Hematopoietic multipotent progenitor cell treated with erythropoietin and hydrocortisone succinate and interleukin-3 and kit ligand, for 15 days (in vitro differentiated cells): ENCODE measurements around the gene RTTN.

Experiments
- DNase-seq: peaks from one replicate; pipeline ENCODE4 v3.0.0-alpha.2; 2015; ENCODE audit warnings: low spot score

The RTTN gene

DNA sequence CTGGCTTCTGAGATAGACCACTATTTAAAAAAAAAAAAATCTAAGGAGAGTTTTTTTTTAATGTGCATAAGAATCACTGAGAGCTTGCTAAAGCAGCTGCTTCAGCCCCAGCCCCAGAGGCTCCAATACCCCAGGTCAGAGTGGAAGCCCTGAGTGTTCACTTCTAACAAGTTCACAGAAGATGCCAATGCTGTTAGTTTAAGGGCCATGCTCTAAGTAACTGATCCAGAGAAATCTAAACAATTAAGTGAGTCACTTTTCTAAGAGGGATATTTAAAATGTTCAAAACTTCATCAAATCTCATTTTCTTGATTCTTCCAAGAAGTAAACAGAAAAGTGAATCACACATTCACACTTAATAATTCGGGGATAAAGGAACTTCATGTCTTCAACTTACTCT, 131.4 kb downstream of the RTTN start:
- DNase-seq = no peak

DNA sequence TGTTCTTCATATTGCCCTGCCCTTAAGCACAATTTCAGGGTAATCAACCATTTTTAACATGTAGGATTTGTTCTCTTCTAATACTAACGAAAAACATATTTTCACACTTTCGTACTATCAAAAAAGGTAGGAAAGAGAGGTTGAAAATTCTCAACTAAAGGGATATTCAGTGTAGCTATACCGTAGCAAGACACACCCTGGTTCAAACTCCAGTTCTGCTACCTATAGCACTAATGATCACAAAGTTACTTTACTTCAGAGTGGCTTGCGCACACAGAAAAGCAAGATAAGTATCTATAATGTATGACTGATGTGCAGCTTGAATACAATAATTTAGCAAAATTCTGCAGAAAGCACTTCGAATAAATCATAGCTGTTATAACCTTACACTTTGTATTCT, 132.1 kb downstream of the RTTN start:
- DNase-seq = no peak

DNA sequence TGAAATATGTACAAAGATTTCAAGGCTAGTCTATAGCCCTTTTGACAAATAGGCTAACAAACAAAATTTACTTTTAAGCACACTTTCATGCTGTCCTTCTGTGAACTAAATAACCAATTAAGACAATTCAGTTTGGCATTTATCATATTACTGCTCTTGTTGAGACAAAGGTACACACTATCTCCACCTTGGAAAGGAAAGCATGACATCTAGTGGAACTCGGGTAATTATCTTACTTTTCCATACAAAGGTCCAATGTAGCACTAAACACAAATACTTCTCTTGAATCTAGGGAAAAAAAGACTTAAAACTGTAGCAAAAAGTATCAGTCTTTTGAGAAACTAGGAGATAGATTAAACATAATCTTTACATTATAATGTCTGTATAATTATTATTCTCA, 132.8 kb downstream of the RTTN start:
- no peak for DNase-seq

DNA sequence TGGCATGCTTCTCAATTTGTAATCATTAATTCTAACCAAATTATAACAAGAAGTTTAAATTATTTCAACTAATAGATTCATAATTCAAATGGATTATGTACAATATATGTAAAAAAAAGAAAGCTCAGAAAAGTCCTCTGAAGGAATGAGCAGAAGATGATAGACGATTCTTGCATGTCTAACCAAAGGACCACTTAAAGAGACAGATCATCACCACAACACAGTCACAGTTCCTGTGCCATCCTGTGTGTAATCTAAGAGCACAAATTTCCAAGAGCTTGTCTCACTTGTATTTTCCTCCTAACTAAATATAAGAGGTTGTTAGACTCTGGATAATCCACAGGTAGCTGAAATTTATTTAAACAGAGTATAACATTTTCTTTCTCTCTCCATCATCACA, 135.5 kb downstream of the RTTN start:
- DNase-seq = no peak

DNA sequence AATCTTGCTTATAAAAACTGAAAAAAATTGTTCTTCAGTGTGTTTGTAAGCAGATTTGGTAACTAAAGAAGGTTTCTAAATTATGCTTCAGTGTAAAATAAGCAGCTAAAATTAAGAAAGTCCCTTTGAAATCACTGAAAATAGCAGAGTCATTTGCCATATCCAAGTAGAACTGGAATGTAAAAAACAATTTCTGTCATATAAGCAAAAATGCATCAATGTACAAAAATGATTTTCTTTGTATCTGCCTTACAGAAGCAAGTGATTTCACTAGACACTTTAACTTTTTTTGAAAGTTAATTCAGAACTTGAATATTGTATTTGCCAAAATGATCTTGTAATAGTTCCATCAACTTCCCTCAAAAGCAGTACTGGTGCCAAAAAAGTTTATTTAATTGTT, 136.1 kb downstream of the RTTN start:
- no peak for DNase-seq

DNA sequence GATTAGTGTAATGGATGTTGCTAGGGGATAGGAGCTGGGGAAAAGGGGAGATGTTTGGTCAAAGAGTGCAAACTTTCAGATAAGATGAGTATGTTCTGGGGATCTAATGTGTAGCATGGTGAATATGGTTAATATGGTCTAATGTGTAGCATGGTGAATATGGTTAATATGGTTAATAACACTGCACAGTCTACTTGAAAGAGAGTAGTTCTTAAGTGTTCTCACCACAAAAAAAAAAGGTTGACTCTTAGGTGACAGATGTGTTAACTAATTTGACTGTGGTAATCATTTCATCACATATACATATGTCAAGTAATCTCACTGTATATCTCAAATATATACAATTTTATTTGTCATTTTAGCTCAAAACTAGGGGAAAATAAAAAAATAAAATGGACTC, 136.5 kb downstream of the RTTN start:
- no peak for DNase-seq

DNA sequence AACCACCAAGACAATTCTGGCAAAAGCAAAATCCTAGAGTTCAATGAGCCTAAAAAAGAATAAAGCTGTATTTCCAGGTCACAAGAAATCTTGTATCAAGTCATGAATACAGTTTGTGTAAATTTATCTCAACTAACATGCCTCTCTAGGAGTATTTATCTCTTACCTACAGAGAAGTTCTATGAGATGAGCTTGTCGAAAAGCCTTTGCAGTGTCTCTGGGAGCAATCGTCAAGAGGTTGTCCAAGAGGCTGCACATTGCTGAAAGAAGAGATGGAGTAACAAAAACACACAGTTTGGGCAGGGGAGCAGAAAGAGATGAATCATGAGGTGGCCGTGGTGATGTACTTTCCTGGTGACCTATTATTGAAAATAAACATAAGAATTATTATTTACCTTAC, 145.8 kb downstream of the RTTN start:
- DNase-seq = peak; percentile 8

DNA sequence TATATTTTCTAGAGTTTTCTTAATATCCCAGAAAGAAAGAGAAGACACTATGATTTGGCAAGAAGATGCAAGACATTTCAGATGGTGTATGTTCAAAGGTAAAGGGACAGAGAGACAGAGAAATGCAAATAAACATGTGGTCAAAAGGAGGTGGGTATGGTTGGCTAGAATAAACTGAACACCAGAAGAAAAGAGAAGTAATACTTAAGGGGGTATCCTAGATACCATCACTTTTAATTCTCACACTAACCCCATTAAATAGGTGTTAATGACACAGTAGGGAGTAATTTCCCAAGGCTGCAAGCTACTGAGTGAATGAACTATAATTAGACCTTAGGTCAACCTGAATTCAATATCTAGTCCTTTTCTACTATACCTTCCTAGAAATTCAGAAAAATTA, 146.6 kb downstream of the RTTN start:
- DNase-seq = no peak

DNA sequence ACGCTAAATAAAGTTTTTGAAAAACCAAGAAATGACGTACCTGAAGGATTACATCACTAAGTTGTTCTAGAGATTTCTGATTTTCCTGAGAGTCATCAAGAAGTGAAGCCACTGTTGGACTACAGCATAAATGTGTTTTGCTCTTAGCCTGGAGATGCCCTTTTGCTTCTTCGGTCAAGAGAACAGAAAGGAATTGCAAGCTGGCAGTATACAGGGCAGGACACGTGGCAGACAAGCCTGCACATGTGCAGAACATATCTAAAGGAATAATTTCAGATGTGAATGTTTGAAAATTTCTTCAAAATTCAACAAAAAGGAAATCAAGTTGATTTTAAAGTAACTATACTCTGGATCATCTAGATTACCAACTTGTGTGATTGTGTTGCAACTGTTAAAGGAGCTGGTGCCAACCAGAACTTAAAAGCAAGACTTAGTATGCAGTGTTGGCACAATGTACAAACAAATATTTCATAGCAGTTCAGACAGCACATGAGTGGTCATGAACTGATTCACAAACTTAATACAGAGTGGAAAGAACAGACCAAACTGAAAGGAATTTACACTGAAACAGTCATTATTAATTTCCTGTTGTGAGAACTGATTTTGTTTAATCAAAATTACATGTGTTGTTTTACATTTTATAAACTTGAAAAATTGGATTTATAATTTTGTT, 157.4 kb downstream of the RTTN start:
- no peak for DNase-seq

DNA sequence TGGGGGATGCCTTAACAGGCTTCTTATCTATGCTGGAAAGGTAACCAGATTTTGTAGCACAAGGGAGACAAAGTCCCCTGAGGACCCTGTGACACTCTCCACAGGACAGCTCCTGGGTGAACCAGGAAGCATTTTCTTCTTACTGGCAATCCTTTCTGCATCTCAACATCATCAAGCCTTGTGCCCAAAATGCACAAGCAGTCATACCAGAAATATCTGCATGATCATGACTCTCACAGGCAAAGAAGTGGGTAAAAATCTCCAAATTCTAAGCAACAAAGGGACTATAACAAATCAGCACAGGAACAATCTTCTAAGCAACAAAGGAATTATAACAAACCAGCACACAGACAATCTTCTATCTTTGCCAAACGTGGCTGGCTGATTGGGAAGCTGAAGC, 158.7 kb downstream of the RTTN start:
- DNase-seq = no peak

DNA sequence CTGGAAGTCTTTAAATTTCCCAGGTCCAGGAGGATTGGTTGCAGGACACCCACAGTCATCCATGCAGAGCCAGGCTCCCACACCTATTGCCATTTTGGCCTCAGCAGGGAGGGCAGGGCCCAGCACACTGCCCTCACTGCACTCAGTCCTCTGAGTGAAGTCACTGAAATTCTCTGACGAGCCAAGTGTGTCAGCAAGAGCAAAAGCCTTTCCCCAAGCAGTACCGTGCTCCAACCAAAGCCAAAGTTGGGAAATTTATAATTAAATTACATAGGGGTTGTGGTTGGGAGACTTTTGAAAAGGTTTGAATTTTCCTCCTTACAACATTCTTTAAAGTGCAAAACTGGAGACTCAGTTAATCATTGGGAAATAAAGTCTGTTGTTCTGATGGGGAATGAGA, 159.3 kb downstream of the RTTN start:
- no peak for DNase-seq

DNA sequence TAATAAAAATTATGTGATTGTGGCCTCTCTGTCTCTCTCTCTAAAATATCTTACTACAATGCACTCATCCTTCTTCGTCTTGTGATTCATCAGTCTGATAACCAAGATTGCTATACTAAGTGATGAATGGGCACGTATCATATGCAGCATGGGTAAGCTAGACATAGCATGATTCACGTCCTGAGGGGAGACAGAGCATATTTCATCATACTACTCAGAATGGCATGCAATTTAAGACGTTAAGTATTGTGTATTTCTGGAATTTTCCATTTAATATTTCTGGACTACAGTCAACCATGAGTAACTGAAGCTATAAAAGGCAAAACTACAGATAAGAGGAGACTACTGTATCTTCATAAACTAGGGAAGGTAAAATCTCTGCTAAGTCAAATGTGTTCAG, 160.9 kb downstream of the RTTN start:
- DNase-seq = no peak

DNA sequence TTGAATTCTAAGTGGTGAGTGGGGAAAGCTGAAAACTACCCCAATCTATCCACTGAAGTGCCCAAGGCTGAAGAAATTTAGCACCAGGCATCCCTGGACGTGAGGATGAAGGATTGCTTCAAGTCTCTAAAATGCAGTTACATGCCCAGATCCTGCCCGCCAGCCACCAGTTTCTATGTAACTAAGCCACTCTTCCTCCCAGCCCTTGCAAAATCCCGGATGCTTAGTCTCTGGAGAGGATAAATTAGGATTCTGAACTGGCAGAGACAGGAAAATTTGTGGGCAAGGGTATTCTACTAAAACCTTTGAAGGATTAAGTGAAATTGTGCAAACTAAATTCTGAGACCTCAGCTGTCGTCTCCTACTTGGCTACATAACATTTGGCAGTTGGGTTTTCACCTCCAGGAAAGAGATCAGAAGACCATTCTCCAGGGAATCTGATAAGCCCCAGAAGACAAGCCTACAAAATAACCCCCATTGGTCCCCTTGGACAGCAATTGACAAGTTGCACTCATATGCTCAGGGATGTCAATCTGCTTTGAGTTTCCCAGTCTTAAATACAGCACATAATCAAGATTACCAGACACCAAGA, 163.9 kb downstream of the RTTN start:
- DNase-seq = no peak

DNA sequence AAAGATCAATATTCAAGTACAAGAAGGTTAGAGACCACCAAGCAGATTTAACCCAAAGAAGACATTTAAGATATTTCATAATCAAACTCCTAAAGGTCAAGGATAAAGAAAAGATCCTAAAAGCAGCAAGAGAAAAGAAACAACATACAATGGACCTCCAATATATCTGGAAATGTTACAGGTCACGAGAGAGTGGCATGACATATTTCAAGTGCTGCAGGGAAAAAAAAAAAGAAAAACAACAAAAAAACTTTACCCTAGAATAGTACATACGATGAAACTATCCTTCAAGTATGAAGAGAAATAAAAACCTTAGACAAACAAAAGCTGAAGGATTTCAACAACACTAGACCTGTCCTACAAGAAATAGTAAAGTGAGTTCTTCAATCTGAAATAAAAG, 166.3 kb downstream of the RTTN start:
- DNase-seq = no peak

DNA sequence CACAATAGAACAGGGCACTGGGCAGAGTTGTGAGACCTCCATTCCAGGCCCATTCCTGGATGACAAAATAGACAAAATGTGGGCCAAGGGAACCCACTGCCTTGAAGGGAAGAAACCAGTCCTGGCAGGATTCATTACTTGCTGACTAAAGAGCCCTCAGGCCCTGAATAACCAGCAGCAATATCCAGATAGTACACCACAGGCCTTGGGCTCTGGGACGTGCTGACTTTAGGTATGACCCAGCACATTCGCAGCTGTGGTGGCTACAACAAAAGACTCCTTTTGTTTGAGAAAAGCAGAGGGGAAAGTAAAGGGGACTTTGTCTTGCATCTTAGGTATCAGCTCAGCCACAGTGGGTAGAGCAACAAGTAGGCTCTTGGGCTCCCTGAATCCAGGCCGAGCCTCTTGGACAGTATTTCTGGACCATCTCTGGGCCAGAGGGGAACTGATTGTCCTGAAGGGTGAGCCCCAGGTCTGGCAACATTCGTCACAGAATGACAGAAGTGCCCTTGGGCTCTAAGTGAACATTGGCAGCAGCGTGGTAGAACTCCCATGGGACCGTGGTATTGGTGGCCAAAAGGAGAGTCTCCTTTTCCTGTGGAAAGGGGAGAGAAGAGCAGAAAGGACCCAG, 167.9 kb downstream of the RTTN start:
- no peak for DNase-seq

DNA sequence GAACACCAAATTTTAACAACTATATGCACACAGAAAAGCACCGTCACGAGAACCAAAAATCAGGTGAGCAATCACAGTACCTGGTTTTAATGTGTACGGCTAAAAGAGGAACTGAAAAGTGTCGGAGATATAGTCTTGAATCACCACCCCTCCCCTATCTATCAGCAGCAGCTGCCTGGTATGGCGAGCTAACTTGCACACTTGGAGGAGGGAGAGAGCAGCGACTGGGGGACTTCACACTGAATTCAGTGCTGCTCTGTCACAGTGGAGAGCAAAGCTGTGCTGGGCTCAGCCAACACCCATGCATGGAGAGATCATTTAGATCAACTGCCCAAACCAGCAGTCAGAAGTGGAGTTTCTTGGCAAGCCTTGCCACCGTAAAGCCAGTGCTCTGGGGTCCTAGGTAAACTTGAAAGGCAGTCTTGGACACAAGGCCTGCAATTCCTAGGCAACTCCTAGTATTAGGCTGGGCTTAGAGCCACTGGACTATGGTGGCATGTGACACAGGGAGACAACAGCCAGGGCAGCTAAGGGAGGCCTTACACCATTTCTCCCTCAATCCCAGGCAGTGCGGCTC, 168.6 kb downstream of the RTTN start:
- DNase-seq = no peak

DNA sequence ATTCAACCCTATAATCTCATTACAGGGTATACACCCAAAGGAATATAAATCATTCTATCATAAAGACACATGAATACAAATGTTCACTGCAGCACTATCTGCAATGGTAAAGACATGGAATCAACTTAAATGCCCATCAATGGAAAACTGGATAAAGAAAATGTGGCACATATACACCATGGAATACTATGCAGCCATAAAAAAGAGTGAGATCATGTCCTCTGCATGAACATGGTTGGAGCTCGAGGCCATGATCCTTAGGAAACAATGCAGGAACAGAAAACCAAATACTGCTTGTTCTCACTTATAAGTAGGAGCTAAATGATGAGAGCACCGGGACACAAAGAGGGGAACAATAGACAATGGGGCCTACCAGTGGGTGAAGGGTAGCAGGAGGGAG, 169.3 kb downstream of the RTTN start:
- no peak for DNase-seq

DNA sequence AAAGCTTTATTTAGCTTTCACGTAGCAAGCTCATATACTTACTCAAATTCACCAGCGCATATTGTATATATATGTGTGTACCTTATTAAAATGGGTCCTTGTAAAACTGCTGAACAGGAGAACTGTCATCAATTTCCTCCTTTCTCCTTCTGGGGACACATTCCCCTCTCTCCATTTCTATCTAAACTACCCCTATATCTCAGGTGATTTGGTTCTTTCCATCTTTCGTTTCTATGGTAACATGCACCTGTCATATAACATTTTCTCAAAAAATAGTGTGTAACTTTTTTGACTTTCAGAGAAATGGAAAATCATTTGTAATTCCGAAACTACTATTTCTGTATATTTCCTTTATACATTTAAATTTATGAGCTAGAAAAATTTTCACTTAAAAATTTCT, 174.3 kb downstream of the RTTN start:
- no peak for DNase-seq

DNA sequence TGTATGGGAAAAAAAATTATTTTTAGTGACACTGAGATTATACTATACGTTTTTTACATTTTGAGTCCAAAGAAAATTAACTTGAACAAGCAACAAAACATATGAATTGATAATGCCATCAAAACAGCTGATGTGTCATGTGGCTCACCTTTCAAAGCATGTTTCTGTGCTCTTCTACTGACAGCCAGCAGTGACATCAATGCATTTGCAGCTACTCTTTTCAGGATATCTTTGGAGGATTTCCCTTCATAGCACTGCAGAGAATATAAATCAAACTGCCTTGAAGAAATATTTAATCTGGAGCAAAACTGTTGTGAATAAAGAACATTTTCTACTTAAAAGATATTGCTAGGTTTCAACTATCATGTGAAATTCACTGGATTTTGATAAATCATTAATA, 174.8 kb downstream of the RTTN start:
- DNase-seq = no peak

DNA sequence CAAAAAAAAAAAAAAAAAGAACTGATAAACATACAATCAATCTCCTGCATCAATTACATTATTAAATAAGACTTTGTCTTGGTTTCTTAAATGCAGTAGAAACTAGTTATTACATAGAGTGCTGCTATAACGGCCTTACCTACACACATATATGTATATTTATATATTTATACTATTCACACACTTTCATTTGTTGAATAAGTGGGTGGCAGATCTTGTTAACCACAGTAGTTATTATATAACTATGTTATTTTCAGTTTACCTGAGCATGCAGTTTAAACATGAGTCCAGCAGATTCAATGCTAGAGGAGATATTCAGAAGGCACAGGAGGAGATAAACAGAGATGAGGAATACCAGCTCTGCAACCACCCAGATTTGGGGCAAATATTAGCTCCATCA, 176.3 kb downstream of the RTTN start:
- DNase-seq = no peak

DNA sequence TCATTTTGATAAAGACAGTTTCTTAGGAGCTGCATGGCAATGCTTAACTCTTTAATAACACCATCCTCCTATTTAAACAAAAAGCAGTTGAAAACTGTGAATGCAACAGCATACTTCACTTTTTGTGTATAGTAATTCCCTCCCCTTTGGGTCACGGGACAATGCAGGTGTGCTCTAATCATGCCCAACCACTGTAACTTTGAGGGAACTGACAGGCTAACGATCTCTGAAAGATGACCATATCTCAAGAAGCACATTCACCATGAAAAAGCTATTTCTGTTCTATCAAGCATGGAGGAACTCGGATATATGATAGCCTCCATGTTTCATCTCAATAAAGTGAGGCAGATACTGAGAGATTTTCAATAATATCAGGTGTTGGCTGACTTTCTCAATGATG, 176.8 kb downstream of the RTTN start:
- DNase-seq = no peak

DNA sequence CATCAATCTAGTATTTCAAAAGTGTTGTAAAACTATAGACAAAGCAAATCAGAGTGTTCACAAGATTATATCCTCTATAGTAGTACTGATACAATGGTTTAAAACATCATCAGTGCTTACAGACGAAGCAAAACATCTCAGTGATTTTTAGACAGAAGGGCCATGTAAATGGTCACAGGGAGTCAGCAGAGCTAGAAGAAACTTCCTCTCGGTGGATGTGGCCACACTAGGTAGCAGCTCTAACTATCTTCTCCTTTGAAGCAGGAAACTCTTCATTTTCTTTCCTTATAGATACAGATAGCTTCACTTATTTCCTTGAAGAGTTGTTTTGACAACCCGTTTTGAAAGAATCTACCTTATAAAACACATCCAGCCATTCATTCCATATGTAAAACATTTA, 177.4 kb downstream of the RTTN start:
- no peak for DNase-seq

DNA sequence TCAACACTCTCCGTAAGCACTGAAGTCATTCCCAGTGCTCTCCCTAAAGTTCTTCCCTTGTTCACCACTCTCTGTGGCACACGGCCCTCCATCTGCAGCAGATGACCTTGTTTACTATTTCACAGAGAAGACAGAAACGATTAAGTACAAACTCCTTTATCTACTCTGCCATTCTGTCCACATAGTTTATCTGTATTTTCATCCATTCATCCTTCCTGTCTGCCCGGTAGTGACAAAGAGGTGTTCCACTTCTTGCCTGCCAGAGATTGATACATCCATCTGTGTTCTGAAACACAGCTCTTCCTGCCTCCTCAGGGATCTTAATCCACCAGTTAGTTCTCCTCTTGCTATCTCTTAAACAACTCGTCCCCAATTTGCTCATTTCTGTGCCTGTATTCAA, 179.9 kb downstream of the RTTN start:
- DNase-seq = peak; percentile 4

DNA sequence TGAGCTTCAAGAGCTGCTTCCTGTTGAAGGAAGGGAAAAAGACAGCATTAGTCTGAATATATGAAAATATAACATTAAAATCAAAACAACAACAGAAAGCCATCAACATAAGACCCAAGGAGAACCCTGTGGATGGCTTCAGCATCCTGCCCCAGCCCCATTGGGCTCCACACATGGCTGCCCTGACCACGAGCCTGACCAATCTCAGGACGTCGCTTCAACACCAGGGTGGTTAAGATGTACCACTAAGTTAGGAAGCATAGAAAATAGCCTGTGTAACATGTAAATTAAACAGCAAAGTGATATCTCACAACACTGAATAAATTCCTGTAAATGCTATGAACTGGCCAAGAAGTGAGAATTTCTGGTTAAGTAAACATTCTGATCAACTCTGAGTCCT, 180.7 kb downstream of the RTTN start:
- DNase-seq = no peak
